GM12892 (cell line): ENCODE measurements around the gene OR10V1.

ENCODE experiments used
- POLR2A ChIP-seq: IDR thresholded peaks from 2 replicates; pipeline ENCODE4 v1.6.1; 2011; ENCODE audit warnings: low read depth, low read length, control low read depth
- POLR2AphosphoS5 ChIP-seq: IDR thresholded peaks from 2 replicates; pipeline ENCODE4 v1.6.1; 2011; ENCODE audit warnings: low read depth, low read length, control low read depth
- TAF1 ChIP-seq: IDR thresholded peaks from 2 replicates; pipeline ENCODE4 v1.6.1; 2011; ENCODE audit warnings: low read depth, mild to moderate bottlenecking, control low read depth, low read length, borderline replicate concordance

DNA sequence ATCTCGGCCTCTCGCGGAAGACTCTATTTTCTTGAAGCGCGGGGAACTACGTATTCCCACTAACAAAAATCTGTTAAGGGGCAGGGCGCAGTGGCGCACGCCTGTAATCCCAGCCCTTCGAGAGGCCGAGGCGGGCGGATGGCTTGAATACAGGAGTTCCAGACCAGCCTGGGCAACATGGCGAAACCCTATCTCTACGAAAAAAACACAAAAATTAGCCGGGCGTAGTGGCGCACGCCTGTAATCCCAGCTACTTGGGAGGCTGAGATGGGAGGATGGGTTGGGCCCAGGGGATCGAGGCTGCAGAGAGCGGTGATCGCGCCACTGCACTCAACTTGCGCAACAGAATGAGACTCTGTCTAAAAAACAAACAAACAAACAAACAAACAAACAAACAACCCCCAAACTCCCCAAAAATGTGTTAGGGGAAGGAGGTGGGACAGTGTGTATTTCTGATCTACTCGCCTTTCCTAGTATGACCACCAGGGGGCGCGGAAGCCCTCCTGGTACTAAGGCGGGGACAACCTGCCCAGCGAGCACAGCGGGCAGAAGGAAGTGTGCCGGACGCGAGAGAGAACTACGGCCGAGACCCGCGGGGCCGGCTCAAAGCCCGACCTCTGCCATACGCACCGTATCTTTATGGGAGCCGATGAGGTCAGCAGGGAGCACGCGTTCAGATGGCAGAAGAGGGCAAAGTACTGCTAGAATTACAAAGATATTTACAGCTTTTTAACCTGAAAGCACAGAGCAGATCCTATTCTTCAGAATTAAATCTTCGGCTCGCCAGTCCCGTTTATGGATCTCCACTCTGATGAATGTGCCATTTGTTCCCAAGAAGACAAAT lies 40.2 kb upstream of the OR10V1 start:
- TF ChIP-seq POLR2A (no peak), TAF1 (no peak), POLR2AphosphoS5 (no peak)
